Mesenchymal stem cell (in vitro differentiated cells and primary cell): ENCODE data around the gene ORAI2.
"Not testable (repeated sequence)": the region's sequence is repeated elsewhere in the genome, so short reads cannot be mapped to it uniquely, and the experiment has no call there.

ENCODE experiments used
- DNase-seq: peaks from one replicate; pipeline ENCODE4 v3.0.0-alpha.2; 2013
- H2AFZ ChIP-seq: one replicate; pipeline ENCODE4 v1.6.1; 2013; ENCODE audit warnings: low read depth, mild to moderate bottlenecking, control low read depth, inconsistent platforms, low read length, moderate library complexity
- H2AK5ac ChIP-seq: 2 replicates; pipeline ENCODE4 v1.6.1; 2013; ENCODE audit warnings: low read length, moderate library complexity, mild to moderate bottlenecking, inconsistent platforms; ENCODE audit not compliant: severe bottlenecking
- H2BK120ac ChIP-seq: one replicate; pipeline ENCODE4 v1.6.1; 2013; ENCODE audit warnings: low read depth, mild to moderate bottlenecking, inconsistent platforms, low read length, moderate library complexity
- H2BK12ac ChIP-seq, 2 experiments: one replicate each; pipeline ENCODE4 v1.6.1; 2013; ENCODE audit warnings: inconsistent platforms in 2 of 2, low read length in 2 of 2, mild to moderate bottlenecking in 2 of 2, moderate library complexity in 2 of 2, control low read depth in 1 of 2
- H2BK15ac ChIP-seq: one replicate; pipeline ENCODE4 v1.6.1; 2013; ENCODE audit warnings: mild to moderate bottlenecking, low read depth, inconsistent platforms; ENCODE audit not compliant: poor library complexity, severe bottlenecking
- H2BK5ac ChIP-seq: 2 replicates; pipeline ENCODE4 v1.6.1; 2013; ENCODE audit warnings: low read depth, mild to moderate bottlenecking, low read length, control low read depth, inconsistent platforms; ENCODE audit not compliant: poor library complexity, severe bottlenecking
- H3K14ac ChIP-seq, 2 experiments: one replicate each; pipeline ENCODE4 v1.6.1; 2013; ENCODE audit warnings: inconsistent platforms in 2 of 2, low read length in 2 of 2, control low read depth in 1 of 2, mild to moderate bottlenecking in 1 of 2, moderate library complexity in 1 of 2
- H3K18ac ChIP-seq, 2 experiments: one replicate each; pipeline ENCODE4 v1.6.1; 2013; ENCODE audit warnings: inconsistent platforms in 2 of 2, low read length in 2 of 2, control low read depth in 1 of 2, low read depth in 1 of 2, mild to moderate bottlenecking in 1 of 2
- H3K23ac ChIP-seq, 2 experiments: one replicate each; pipeline ENCODE4 v1.6.1; 2013; ENCODE audit warnings: inconsistent platforms in 2 of 2, low read length in 2 of 2, mild to moderate bottlenecking in 2 of 2, moderate library complexity in 2 of 2, control low read depth in 1 of 2
- H3K27ac ChIP-seq: 2 replicates; pipeline ENCODE4 v1.5.1; 2013; ENCODE audit warnings: mild to moderate bottlenecking, moderate library complexity, low read length, control low read depth, inconsistent platforms; ENCODE audit not compliant: poor library complexity, severe bottlenecking
- H3K27me3 ChIP-seq, 2 experiments: 2 replicates each; pipeline versions ENCODE4 v1.6.1 to v1.7.0; 2013; ENCODE audit warnings: low read length in 2 of 2, mild to moderate bottlenecking in 2 of 2, moderate library complexity in 2 of 2, control low read depth in 1 of 2, inconsistent platforms in 1 of 2; ENCODE audit not compliant: control insufficient read depth in 1 of 2, insufficient read depth in 1 of 2
- H3K36me3 ChIP-seq, 2 experiments: 2 replicates each; pipeline versions ENCODE4 v1.6.1 to v1.7.0; 2013; ENCODE audit warnings: low read length in 2 of 2, control low read depth in 1 of 2, inconsistent platforms in 1 of 2, low read depth in 1 of 2, mild to moderate bottlenecking in 1 of 2; ENCODE audit not compliant: insufficient read depth in 2 of 2, control insufficient read depth in 1 of 2
- H3K4ac ChIP-seq, 2 experiments: one replicate each; pipeline ENCODE4 v1.6.1; 2013; ENCODE audit warnings: inconsistent platforms in 2 of 2, low read length in 2 of 2, mild to moderate bottlenecking in 2 of 2, moderate library complexity in 2 of 2, control low read depth in 1 of 2, low read depth in 1 of 2
- H3K4me1 ChIP-seq: 2 replicates; pipeline ENCODE4 v1.6.1; 2013; ENCODE audit warnings: low read depth, low read length, control low read depth; ENCODE audit not compliant: control insufficient read depth, insufficient read depth
- H3K4me2 ChIP-seq: 2 replicates; pipeline ENCODE4 v1.6.1; 2013; ENCODE audit warnings: low read length, mild to moderate bottlenecking, inconsistent platforms; ENCODE audit not compliant: poor library complexity, severe bottlenecking
- H3K4me3 ChIP-seq, 2 experiments: 2 replicates each; pipeline versions ENCODE4 v1.5.1 to v1.7.0; 2013; ENCODE audit warnings: low read length in 2 of 2, mild to moderate bottlenecking in 2 of 2, control low read depth in 1 of 2, low read depth in 1 of 2; ENCODE audit not compliant: insufficient read depth in 1 of 2
- H3K79me1 ChIP-seq: replicated peaks from 2 replicates; pipeline ENCODE4 v1.6.1; 2013; ENCODE audit warnings: mild to moderate bottlenecking, control low read depth, low read length, inconsistent platforms; ENCODE audit not compliant: poor library complexity, severe bottlenecking
- H3K9ac ChIP-seq: 2 replicates; pipeline ENCODE4 v1.7.0; 2013; ENCODE audit warnings: mild to moderate bottlenecking, low read length, moderate library complexity
- H3K9me3 ChIP-seq: 2 replicates; pipeline ENCODE4 v1.7.0; 2013; ENCODE audit warnings: mild to moderate bottlenecking, low read length; ENCODE audit not compliant: control insufficient read depth
- H4K8ac ChIP-seq: one replicate; pipeline ENCODE4 v1.6.1; 2013; ENCODE audit warnings: inconsistent platforms, mild to moderate bottlenecking, low read length, moderate library complexity
- H4K91ac ChIP-seq: one replicate; pipeline ENCODE4 v1.6.1; 2013; ENCODE audit warnings: mild to moderate bottlenecking, low read length, inconsistent platforms
- WGBS: methylation state at CpG from one replicate; pipeline ENCODE4 v1.1.7; 2013; ENCODE audit warnings: mixed read lengths; 5-methylcytosine and 5-hydroxymethylcytosine counted together

ORAI2 gene

GRCh38 chr7:102454468-102454867 lies 21.1 kb downstream of the ORAI2 start:
- Histone ChIP-seq H3K4ac (no peak overlapping the region), H2AK5ac (no peak overlapping the region), H3K4me1 (peaks cover 2% of the 10 kb centered on the region), H4K8ac (no peak overlapping the region), H2BK120ac (no peak overlapping the region), H3K4me2 (no peak overlapping the region), H3K14ac (peak overlapping the region in 1 of 2 experiments; percentile 11), H3K9me3 (no peaks in the 10 kb centered on the region), H3K79me1 (peaks cover 4% of the 10 kb centered on the region), H3K27me3 (no peaks in the 10 kb centered on the region), H4K91ac (no peak overlapping the region), H3K9ac (no peak overlapping the region), H3K4me3 (no peak overlapping the region), H2BK15ac (no peak overlapping the region), H3K36me3 (peaks cover 31 to 38% of the 10 kb centered on the region in 2 experiments), H2AFZ (no peak overlapping the region), H2BK5ac (no peak overlapping the region), H2BK12ac (no peak overlapping the region), H3K23ac (no peak overlapping the region), H3K27ac (no peak overlapping the region), H3K18ac (no peak overlapping the region)
- WGBS: 82% methylated on average over 12 of the region's 12 CpGs
- DNase-seq: no peak

- DNase-seq, H3K14ac ChIP-seq, H3K9ac ChIP-seq, H3K4me1 ChIP-seq, H2AK5ac ChIP-seq, H3K9me3 ChIP-seq, H3K4ac ChIP-seq, H2BK12ac ChIP-seq, H3K4me2 ChIP-seq, H2BK15ac ChIP-seq, H2BK5ac ChIP-seq, H3K79me1 ChIP-seq, H4K91ac ChIP-seq, H3K27ac ChIP-seq, H3K4me3 ChIP-seq, H3K18ac ChIP-seq, H2AFZ ChIP-seq, H2BK120ac ChIP-seq, H4K8ac ChIP-seq, H3K23ac ChIP-seq, H3K27me3 ChIP-seq: not testable (repeated sequence)
- H3K36me3 ChIP-seq: peaks cover 31 to 41% of the 10 kb centered on the region in 2 experiments
- 95% methylated on average over 8 of the region's 10 CpGs for WGBS
Measured at GRCh38 chr7:102454932-102455331, 21.6 kb downstream of the ORAI2 start.

- Histone ChIP-seq H2BK5ac (no peak overlapping the region), H2BK12ac (no peak overlapping the region), H2AFZ (no peak overlapping the region), H3K4me2 (no peak overlapping the region), H3K18ac (no peak overlapping the region), H2BK15ac (no peak overlapping the region), H3K36me3 (peaks cover 31 to 46% of the 10 kb centered on the region in 2 experiments), H4K91ac (no peak overlapping the region), H3K27me3 (no peaks in the 10 kb centered on the region), H3K23ac (no peak overlapping the region), H3K4me1 (peaks cover 2% of the 10 kb centered on the region), H2BK120ac (no peak overlapping the region), H3K4me3 (no peak overlapping the region), H4K8ac (no peak overlapping the region), H3K9me3 (no peaks in the 10 kb centered on the region), H3K14ac (no peak overlapping the region), H3K4ac (no peak overlapping the region), H3K79me1 (peaks cover 8% of the 10 kb centered on the region), H3K27ac (no peak overlapping the region), H3K9ac (no peak overlapping the region), H2AK5ac (no peak overlapping the region)
- DNase-seq: no peak
- WGBS: 93% methylated on average over 11 of the region's 11 CpGs
Measured at GRCh38 chr7:102455596-102455995, 22.2 kb downstream of the ORAI2 start.

GRCh38 chr7:102456327-102456726 lies 23.0 kb downstream of the ORAI2 start:
- H3K23ac ChIP-seq: no peak overlapping the region
- no peaks in the 10 kb centered on the region for H3K9me3 ChIP-seq
- H2BK120ac ChIP-seq: no peak overlapping the region
- H2BK12ac ChIP-seq: no peak overlapping the region
- no peak overlapping the region for H2AK5ac ChIP-seq
- no peak overlapping the region for H3K18ac ChIP-seq
- H2AFZ ChIP-seq: no peak overlapping the region
- no peak overlapping the region for H3K9ac ChIP-seq
- H3K14ac ChIP-seq: no peak overlapping the region
- no peak overlapping the region for H3K4ac ChIP-seq
- no peak overlapping the region for H2BK5ac ChIP-seq
- WGBS: 93% methylated on average over 10 of the region's 10 CpGs
- no peak overlapping the region for H3K4me2 ChIP-seq
- H3K4me1 ChIP-seq: peaks cover 2% of the 10 kb centered on the region
- no peak overlapping the region for H2BK15ac ChIP-seq
- H3K4me3 ChIP-seq: no peak overlapping the region
- H3K79me1 ChIP-seq: peaks cover 12% of the 10 kb centered on the region
- peaks cover 31 to 49% of the 10 kb centered on the region in 2 experiments for H3K36me3 ChIP-seq
- H4K8ac ChIP-seq: no peak overlapping the region
- H3K27ac ChIP-seq: no peak overlapping the region
- DNase-seq: no peak
- H3K27me3 ChIP-seq: no peaks in the 10 kb centered on the region
- H4K91ac ChIP-seq: no peak overlapping the region
